ENCODE results near the gene PTPRK.
"Not testable (repeated sequence)": the region's sequence is repeated elsewhere in the genome, so short reads cannot be mapped to it uniquely, and the experiment has no call there.

DNA sequence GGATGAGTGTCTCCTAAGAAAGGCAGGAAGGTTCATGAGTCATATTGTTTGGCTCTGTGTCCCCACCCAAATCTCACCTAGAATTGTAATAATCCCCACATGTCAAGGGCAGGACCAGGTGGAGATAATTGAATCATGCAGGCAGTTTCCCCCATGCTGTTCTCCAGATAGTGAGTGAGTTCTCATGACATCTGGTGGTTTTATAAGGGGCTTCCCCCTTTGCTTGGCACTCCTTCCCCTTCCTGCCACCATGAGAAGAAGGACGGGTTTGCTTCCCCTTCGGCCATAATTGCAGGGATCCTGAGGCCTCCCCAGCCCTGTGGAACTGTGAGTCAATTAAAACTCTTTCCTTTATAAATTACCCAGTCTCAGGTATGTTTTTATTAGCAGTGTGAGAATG, 542.2 kb downstream of the PTPRK start:
- TF ChIP-seq, protein P1, sequence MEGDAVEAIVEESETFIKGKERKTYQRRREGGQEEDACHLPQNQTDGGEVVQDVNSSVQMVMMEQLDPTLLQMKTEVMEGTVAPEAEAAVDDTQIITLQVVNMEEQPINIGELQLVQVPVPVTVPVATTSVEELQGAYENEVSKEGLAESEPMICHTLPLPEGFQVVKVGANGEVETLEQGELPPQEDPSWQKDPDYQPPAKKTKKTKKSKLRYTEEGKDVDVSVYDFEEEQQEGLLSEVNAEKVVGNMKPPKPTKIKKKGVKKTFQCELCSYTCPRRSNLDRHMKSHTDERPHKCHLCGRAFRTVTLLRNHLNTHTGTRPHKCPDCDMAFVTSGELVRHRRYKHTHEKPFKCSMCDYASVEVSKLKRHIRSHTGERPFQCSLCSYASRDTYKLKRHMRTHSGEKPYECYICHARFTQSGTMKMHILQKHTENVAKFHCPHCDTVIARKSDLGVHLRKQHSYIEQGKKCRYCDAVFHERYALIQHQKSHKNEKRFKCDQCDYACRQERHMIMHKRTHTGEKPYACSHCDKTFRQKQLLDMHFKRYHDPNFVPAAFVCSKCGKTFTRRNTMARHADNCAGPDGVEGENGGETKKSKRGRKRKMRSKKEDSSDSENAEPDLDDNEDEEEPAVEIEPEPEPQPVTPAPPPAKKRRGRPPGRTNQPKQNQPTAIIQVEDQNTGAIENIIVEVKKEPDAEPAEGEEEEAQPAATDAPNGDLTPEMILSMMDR (IDR thresholded peaks at IDR 0.05; ENCODE audit: low read depth, low read length) = not testable (repeated sequence)
- not testable (repeated sequence) for TF ChIP-seq EZH2phosphoT487 (IDR thresholded peaks at IDR 0.05; ENCODE audit: low read depth)

Measured in OCI-LY3 (cell line).